AG09309 (cell line): Measurements from ENCODE around the gene GOT1.

Experiments
- DNase-seq: peaks from one replicate; pipeline ENCODE4 v3.0.0-alpha.2; 2010; ENCODE audit warnings: low read depth
- H3K4me3 ChIP-seq: 2 replicates; pipeline ENCODE4 v1.5.1; 2011; ENCODE audit warnings: mild to moderate bottlenecking, low read depth, low read length, moderate library complexity; ENCODE audit not compliant: control insufficient read depth
- TF ChIP-seq, protein P1 (sequence below): IDR thresholded peaks from 2 replicates; pipeline ENCODE4 v1.5.1; 2011; ENCODE audit warnings: mild to moderate bottlenecking, low read depth, low read length, inconsistent platforms; ENCODE audit not compliant: insufficient read depth, control insufficient read depth; ENCODE audit errors: missing control alignments

GOT1 gene

GRCh38 chr10:99422529-99423096, 7.8 kb downstream of the GOT1 start:
- H3K4me3 ChIP-seq = no peak overlapping the region
- TF ChIP-seq, protein P1, sequence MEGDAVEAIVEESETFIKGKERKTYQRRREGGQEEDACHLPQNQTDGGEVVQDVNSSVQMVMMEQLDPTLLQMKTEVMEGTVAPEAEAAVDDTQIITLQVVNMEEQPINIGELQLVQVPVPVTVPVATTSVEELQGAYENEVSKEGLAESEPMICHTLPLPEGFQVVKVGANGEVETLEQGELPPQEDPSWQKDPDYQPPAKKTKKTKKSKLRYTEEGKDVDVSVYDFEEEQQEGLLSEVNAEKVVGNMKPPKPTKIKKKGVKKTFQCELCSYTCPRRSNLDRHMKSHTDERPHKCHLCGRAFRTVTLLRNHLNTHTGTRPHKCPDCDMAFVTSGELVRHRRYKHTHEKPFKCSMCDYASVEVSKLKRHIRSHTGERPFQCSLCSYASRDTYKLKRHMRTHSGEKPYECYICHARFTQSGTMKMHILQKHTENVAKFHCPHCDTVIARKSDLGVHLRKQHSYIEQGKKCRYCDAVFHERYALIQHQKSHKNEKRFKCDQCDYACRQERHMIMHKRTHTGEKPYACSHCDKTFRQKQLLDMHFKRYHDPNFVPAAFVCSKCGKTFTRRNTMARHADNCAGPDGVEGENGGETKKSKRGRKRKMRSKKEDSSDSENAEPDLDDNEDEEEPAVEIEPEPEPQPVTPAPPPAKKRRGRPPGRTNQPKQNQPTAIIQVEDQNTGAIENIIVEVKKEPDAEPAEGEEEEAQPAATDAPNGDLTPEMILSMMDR = no peak
- no peak for DNase-seq

- TF ChIP-seq, protein P1 = no peak
- no peak overlapping the region for H3K4me3 ChIP-seq
- no peak for DNase-seq
Observed at GRCh38 chr10:99421233-99421739, 9.1 kb downstream of the GOT1 start.

- DNase-seq = no peak
- TF ChIP-seq, protein P1 = no peak
Observed at GRCh38 chr10:99419688-99420087, 10.7 kb downstream of the GOT1 start.

GRCh38 chr10:99418910-99419624, 11.4 kb downstream of the GOT1 start:
- TF ChIP-seq, protein P1 = no peak
- no peak for DNase-seq
- no peak overlapping the region for H3K4me3 ChIP-seq

More at GRCh38 chr10:99419688-99420087, 10.7 kb downstream of the GOT1 start:
- H3K4me3 ChIP-seq = no peak overlapping the region

GRCh38 chr10:99412099-99412498, 18.3 kb downstream of the GOT1 start:
- DNase-seq = no peak
- TF ChIP-seq, protein P1 = no peak
- no peak overlapping the region for H3K4me3 ChIP-seq

GRCh38 chr10:99411546-99411945, 18.9 kb downstream of the GOT1 start:
- DNase-seq = no peak
- TF ChIP-seq, protein P1 = no peak
- no peak overlapping the region for H3K4me3 ChIP-seq
